HG03432 (cell line): ENCODE data around the gene EXOC3L4.

Source experiments
- ATAC-seq: cut with Tn5 transposase; IDR thresholded peaks from one replicate; pipeline ENCODE4 v1.9.1; 2021; ENCODE audit warnings: mild to moderate bottlenecking, moderate library complexity; ENCODE audit not compliant: unreplicated experiment

EXOC3L4 gene

GRCh38 chr14:103089386-103090335, 4.9 kb upstream of the EXOC3L4 start:
- no peak for ATAC-seq

DNA sequence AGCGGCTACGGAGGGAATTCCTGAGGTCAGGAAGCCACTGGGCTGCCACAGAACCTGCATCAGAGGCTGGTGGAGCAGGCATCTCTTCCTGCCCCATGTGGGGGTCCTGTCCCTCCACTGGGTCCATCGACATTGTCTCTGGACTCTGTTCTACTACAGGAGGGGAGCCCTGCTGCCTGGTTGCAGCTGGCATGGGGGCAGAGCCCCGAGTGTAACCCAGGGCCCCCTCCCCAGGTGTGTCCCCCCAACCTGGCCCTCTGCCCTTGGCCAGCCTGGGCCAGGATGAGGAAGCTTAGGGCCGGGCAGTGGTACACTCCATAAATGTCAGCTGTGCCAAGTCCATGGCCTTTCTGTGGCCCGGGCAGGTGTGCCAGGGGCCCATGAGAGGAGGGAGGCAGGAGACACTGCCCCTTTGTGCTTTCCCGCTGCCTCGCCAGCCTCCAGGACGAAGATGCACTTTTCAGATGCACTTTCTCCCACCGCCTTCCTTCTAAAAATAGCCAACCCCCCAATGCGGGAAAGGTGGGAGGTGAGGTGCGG, 4.0 kb upstream of the EXOC3L4 start:
- no peak for ATAC-seq

GRCh38 chr14:103091041-103091882, 3.3 kb upstream of the EXOC3L4 start:
- peak; percentile 61 for ATAC-seq

- no peak for ATAC-seq
Observed at GRCh38 chr14:103091883-103092222, 2.7 kb upstream of the EXOC3L4 start.

DNA sequence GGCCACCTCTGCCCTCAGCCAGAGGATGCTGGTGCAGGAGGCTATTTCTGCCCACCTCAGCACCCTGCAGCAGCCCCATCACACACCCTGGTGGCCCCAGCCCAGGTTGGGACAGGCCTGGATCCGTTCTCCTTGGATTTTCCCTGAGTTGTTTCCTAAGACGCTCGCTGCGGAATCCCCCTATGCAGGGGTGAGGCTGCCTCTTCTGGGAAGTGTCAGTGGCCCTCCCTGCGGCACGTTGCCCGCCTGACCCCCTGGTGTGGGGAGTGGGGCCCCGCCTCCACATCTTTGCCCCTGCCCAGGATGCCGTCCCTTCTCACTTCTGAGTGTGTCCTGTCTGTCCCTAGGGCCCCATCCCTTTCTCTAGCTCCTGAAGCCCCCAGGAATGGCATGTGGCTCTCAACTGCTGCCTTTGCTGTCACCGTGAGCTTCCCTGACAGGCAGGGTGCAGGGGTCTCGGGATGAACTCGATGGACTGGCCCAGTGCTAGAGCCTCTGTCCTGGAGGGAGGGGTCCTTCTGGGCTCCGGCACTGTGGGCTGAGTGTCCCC, 594 bp upstream of the EXOC3L4 start:
- no peak for ATAC-seq

DNA sequence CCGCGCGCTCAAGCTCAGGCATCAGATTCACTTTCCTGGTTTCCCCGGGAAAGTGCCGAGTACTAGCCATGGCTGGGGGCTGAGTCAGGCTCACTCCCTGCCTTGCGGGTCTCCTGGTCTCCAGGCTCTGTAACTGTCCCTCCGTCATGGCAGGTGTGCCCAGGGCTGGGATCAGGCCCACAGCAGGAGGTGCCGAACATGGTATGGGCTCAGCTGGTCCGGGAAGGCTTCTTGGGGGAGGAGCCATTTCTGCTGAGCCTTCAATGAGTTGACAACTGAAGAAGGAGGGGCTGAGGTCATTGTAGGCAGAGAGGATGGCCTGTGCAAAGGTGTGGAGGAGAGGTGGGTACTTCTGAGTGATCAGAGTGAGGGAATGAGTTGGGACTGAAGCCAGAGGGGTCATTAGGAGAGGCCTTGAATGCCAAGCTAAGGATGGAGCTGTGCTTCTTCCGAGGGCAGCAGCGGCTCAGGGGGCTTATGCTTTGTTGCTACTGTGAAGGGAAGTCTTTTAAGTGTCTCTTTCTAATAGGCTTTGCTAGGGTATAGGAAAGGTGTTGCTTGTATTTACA, 769 bp downstream of the EXOC3L4 start:
- ATAC-seq, result no peak

DNA sequence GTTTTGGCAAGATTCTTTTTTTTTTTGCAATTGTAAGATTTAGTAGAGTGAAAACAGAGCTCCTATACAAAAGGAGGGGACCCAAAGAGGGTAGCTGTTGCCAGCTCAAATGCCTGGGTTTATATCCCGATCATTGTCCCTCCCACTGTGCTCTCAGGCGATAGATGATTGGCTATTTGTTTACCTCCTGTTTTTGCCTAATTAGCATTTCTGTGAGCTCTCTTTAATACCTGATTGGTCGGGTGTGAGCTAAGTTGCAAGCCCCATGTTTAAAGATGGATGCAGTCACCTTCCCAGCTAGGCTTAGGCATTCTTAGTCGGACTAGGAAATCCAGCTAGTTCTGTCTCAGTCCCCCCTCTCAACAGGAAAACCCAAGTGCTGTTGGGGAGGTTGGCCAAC, 1.9 kb downstream of the EXOC3L4 start:
- no peak for ATAC-seq

DNA sequence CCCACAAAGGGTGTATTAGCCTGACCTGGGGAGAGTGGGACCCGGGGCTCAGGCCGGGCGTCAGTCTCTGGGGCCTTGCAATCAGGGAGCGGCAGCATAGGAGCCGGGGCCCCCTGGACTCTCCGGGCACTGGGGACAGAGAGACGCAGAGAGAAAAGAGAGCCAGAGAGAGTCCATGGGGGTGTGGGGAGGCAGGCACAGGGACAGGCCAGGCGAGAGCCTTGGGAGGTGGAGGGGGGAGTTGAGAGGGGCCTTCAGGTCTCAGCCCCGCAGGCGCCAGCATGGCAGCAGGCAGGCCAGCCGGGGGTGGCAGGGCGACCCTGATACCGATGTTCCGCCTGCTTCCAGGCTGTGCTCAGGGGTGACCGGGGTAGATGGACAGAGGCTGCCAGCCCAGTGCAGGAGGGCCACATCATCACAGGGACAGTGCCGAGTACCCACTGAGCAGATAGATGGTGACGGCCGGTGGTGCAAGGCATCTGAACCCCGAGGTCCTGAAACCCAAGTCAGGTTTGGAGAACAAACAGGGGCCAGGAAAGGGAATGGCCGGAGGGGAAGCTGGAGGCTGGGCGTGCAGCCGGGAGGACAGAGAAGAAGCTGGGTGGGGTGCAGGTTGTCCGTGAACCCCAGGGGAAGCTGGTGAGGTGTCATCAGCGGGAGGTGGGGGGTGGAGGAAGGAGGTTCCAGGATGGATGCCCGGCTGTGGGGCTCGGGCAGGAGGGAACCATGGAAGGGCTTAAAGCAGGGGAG, 2.9 kb downstream of the EXOC3L4 start:
- ATAC-seq, result no peak

DNA sequence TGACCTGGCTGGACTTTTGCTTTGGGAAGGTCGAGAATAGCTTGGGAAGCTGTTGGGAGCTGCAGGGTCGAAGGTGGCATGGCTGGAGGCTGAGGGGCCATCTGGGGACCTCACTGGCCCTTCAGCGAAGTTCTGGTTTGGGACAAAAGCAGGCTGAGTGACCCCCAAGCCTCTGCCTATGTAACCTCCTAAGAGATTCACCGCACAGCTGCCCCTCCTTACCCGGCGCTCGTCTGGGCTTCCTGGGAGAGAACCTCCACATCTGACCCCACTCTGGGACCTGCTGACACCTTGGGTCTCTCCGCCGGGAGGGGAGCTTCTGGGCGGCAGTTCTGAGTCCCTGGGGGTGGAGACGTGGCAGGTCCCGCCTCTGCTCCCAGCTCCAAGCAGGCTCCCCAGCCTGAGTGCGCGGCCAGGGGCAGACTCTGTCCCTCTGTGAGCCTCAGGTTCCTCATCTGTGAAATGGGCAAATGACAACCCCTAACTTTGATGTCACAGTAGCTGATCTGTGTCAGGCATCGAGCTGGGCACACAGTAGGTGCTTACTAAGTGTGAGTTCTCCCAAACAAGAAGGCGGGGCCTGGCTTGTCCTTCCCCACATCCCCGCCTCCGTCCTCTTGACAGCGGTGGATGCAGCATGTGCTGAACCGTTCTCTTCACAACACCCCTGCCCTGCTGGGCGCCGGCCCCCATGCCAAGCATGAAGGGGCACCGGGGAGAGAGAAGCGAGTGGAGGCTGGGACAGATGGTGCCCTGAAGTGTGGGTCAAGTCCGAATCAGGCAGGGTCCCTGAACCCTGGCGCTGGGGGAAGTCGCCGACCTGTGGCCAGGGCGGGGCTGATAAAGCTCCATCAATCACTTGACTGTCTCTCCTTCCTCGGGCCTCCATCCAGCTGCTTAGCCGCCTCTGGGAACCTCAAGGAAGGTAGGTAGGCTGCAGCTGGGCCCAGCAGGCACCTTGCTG, 3.8 kb downstream of the EXOC3L4 start:
- ATAC-seq, result no peak

- ATAC-seq, result no peak
Observed at GRCh38 chr14:103099081-103099732, 4.7 kb downstream of the EXOC3L4 start.

DNA sequence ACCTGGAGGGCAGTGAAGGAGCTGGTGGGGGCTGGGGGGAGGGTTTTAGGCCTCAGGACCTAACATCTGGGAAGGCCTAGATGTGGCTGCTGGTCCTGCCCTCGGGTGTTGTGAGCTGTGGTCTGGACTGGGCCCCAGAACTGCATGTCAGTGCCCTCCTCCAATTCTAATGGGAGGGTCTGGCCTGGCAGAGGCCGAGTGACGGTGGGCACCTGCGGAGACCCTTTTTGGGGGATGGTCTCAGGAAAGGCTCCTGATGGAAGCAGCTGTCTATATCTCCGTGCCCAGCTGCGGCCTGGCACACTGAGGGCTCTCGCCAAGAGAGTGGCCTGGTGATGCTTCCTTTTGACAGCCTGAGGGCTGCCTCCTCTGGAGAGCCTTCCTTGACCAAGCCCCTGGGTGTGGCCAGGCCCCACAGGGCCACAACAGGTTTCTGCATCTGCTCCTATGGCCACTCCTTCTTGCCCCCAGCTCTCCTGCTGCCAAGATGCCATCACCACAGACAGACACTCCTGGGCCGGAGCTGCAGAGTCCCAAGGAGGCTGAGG, 5.3 kb downstream of the EXOC3L4 start:
- ATAC-seq, result no peak

GRCh38 chr14:103100281-103101121, 6.0 kb downstream of the EXOC3L4 start:
- ATAC-seq, result peak; percentile 61

DNA sequence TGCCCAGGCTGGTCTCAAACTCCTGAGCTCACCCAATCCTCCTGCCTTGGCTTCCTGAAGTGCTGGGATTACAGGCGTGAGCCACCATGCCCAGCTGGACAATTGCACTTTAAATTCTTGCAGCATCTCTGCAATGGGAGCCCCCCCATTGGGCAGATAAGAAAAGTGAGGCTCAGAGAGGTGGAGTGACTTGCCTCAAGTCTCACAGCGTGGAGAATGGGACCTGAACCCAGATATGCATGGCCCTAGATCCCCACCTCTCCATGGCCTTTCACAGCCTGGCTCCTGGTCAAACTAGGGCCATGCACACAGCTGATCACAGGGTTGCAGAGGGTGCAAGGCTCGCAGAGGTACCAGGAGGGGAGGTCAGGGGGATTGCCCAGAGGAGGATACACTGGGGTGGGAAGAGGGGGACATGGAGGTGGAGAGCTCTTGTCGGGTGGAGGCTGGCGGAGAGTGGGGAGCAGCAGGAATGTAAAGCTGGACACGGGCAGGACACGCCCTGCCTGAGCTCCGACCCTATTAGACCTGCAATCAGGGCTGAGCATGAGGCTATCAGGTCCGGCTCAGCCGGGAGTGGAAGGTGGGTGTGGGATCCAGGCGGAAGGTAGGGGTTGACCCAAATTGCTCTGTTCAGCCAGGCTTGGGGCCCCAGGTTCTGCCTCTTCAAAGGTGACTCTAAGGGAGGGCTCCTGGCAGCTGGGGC, 6.9 kb downstream of the EXOC3L4 start:
- no peak for ATAC-seq

DNA sequence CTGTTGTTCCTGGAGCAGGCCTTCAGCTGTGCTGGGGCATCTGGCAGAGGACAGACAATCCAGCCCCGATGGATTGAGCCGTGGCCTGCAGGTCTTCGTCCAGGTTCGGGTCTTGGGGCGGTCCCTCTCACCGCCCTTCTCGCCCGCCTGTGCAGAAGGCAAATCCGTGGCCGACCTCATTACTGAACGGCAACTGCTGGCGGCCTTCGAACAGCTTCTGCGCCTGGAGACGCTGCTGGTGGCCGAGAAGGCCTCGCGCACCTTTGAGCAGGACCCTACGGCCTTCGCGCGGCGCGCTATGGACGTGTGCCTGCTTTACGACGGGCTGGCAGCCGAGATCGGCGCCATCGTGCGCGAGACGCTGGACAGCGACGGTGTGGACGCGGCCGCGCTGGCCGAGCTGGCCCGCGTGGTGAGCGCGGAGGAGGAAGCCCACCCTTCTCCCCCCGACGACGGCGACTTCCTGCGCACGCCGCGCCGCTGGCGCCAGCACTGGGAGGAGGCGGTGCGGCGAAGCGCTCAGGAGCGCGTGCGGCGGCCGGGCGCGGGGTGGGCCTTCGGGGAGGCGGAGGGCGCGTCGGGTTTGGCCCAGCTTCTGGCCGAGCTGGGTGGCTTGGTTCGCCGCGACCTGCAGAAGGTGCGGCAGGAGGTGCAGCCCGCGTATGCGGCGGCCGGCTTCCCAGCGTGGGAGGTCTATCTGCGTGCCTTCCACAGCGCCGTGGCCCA, 7.6 kb downstream of the EXOC3L4 start:
- no peak for ATAC-seq

DNA sequence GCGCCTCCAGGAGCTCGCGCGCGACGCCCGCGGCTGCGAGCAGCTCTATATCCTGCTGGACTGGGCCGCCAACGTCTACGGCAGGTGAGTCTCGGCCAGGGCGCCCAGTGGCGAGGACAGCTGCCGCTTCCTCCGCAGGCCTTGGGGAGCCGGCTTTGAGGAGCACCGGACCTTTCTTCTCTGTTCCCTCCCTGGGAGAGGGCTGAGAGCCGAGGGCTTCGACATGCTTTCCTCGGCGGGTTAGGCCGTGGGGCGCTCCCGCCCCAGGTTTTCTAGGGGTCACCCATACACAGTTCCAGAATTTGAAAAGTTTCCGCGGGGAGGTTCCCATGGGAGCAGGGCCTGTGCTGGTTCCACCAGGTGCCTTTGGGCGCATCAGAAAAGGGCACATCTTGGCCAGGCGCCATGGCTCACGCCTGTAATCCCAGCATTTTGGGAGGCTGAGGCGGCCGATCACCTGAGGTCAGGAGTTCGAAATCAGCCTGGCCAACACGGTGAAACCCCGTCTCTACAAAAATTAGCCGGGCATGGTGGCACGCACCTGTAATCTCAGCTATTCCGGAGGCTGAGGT, 8.2 kb downstream of the EXOC3L4 start:
- no peak for ATAC-seq
